PC-3 (cell line): Measurements from ENCODE around the gene PDE2A.

Experiments
- CTCF ChIP-seq: fragments of 300-600 bp; sonication (generic); conservative IDR thresholded peaks from 2 replicates; pipeline ENCODE4 v1.5.1; 2017; ENCODE audit warnings: antibody characterized with exemption, low read depth, mild to moderate bottlenecking, low read length
- EZH2 ChIP-seq: fragments of 300-600 bp; sonication (generic); IDR thresholded peaks from one replicate; pipeline ENCODE4 v1.6.1; 2017; ENCODE audit warnings: antibody characterized with exemption, mild to moderate bottlenecking, low read length; ENCODE audit not compliant: unreplicated experiment
- EZH2phosphoT487 ChIP-seq: fragments of 300-600 bp; sonication (generic); IDR thresholded peaks from 2 replicates; pipeline ENCODE4 v1.6.1; 2018; ENCODE audit warnings: mild to moderate bottlenecking, antibody characterized with exemption, low read length, borderline replicate concordance

- TF ChIP-seq CTCF = no peak
- TF ChIP-seq EZH2phosphoT487 = no peak
- no peak for TF ChIP-seq EZH2
Measured at GRCh38 chr11:72583177-72583553, 91.1 kb downstream of the PDE2A start.
